Neuron (in vitro differentiated cells): ENCODE measurements around the gene GNG5.
"Not testable (repeated sequence)": the region's sequence is repeated elsewhere in the genome, so short reads cannot be mapped to it uniquely, and the experiment has no call there.

Source experiments
- H2AFZ ChIP-seq: one replicate; pipeline ENCODE4 v1.6.1; 2013; ENCODE audit warnings: low read depth, mild to moderate bottlenecking, inconsistent platforms, low read length, moderate library complexity
- H3K27me3 ChIP-seq: one replicate; pipeline ENCODE4 v1.6.1; 2013; ENCODE audit warnings: low read length; ENCODE audit not compliant: insufficient read depth
- H3K36me3 ChIP-seq: one replicate; pipeline ENCODE4 v1.6.1; 2013; ENCODE audit warnings: low read length; ENCODE audit not compliant: insufficient read depth
- H3K4me1 ChIP-seq: one replicate; pipeline ENCODE4 v1.6.1; 2013; ENCODE audit warnings: low read length; ENCODE audit not compliant: insufficient read depth
- H3K4me3 ChIP-seq: 2 replicates; pipeline ENCODE4 v1.5.1; 2013; ENCODE audit warnings: mild to moderate bottlenecking, low read length, moderate library complexity
- H3K9me3 ChIP-seq: one replicate; pipeline ENCODE4 v1.6.1; 2013; ENCODE audit warnings: low read length

GNG5 gene

DNA sequence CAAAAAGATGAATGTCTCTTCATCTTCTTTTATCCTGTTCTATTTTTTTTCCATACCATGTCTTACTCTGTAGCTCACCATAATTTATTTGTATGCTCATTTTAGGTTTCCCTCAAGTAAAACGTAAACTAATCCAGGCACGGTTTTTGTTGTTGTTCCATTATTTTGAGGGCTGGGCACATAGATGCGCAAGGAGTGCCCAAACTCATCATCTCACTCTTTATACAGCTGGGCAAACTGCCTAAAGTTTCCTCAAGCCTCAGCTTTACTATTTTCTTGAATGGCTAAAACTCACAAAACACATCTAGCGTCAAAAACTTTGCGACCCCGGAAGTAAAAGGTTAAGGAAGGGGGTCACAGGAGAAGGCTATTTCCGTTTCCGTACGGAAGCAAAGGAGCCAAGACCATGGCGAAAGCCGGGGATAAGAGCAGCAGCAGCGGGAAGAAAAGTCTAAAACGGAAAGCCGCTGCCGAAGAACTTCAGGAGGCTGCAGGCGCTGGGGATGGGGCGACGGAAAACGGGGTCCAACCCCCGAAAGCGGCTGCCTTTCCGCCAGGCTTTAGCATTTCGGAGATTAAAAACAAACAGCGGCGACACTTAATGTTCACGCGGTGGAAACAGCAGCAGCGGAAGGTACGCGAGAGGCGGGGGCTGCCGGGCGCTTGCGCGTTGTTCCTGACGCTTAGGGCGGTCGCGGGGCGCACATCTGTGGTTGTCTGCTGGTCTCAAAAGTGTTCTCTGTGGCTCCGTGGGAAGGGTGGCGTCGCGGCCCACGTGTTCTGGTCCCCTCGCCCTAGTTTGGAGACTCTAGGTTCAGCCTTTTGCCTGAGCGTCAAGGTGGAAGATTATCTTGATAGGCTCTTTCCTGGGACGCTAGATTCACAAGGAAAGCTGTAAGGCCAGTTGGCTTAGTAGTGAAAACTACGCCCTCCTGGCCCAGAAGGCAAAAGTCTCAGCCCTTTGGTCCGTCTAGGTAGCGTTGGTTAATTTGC is 27.2 kb downstream of the GNG5 start, which contains the start of gene RPF1:
RPF1 (plus strand) TSS at position 391 of the 993 bp plus-strand sequence; CDS start at position 407, 16 bp downstream.
- Histone ChIP-seq H3K9me3 (peaks cover 6% of the 10 kb centered on the region), H3K36me3 (peaks cover 24% of the 10 kb centered on the region), H3K4me1 (peaks cover 14% of the 10 kb centered on the region), H3K27me3 (peaks cover 6% of the 10 kb centered on the region), H3K4me3 (peak within 1 kb of the TSS; percentile 88), H2AFZ (peak within 1 kb of the TSS; percentile 94)

DNA sequence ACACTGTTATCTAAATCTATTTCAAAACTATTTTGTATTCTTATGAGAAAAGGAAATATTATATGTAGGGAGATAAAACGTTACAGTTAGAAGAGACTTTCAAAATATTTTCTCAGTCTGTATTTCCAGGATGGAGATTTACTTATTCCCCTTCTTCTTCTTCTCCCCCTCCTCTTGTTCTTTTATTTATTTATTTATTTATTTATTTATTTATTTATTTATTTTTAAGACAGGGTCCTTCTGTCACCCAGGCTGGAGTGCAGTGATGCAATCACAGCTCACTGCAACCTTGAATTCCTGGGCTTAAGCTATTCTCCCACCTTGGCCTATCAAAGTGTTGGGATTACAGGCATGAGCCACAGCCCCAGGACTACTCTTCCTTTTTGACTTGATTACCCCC is 30.2 kb downstream of the GNG5 start:
- Histone ChIP-seq H2AFZ (no peak overlapping the region), H3K27me3 (peaks cover 6% of the 10 kb centered on the region), H3K36me3 (peaks cover 1% of the 10 kb centered on the region), H3K9me3 (peaks cover 6% of the 10 kb centered on the region), H3K4me1 (peaks cover 12% of the 10 kb centered on the region), H3K4me3 (no peak overlapping the region)

GRCh38 chr1:84467298-84467697 is 39.1 kb downstream of the GNG5 start:
- no peaks in the 10 kb centered on the region for H3K36me3 ChIP-seq
- H3K27me3 ChIP-seq = peaks cover 3% of the 10 kb centered on the region
- H3K4me1 ChIP-seq = no peaks in the 10 kb centered on the region
- H3K9me3 ChIP-seq = no peaks in the 10 kb centered on the region
- no peak overlapping the region for H2AFZ ChIP-seq
- H3K4me3 ChIP-seq = no peak overlapping the region

GRCh38 chr1:84462118-84462517 is 44.3 kb downstream of the GNG5 start:
- H3K36me3 ChIP-seq = no peaks in the 10 kb centered on the region
- no peak overlapping the region for H3K4me3 ChIP-seq
- H3K4me1 ChIP-seq = no peaks in the 10 kb centered on the region
- no peaks in the 10 kb centered on the region for H3K9me3 ChIP-seq
- no peak overlapping the region for H2AFZ ChIP-seq
- peaks cover 3% of the 10 kb centered on the region for H3K27me3 ChIP-seq

GRCh38 chr1:84452436-84452835 is 53.9 kb downstream of the GNG5 start:
- Histone ChIP-seq H3K4me1 (no peaks in the 10 kb centered on the region), H3K4me3 (no peak overlapping the region), H2AFZ (no peak overlapping the region), H3K36me3 (no peaks in the 10 kb centered on the region), H3K9me3 (no peaks in the 10 kb centered on the region), H3K27me3 (no peaks in the 10 kb centered on the region)

- Histone ChIP-seq H3K27me3 (no peaks in the 10 kb centered on the region), H3K4me1 (no peaks in the 10 kb centered on the region), H3K4me3 (no peak overlapping the region)
Observed at GRCh38 chr1:84450910-84451309, 55.5 kb downstream of the GNG5 start.

GRCh38 chr1:84448704-84449103 is 57.7 kb downstream of the GNG5 start:
- H3K4me1 ChIP-seq, H3K4me3 ChIP-seq, H3K27me3 ChIP-seq, H3K9me3 ChIP-seq, H2AFZ ChIP-seq, H3K36me3 ChIP-seq: not testable (repeated sequence)

More at GRCh38 chr1:84450910-84451309, 55.5 kb downstream of the GNG5 start:
- no peaks in the 10 kb centered on the region for H3K36me3 ChIP-seq
- no peaks in the 10 kb centered on the region for H3K9me3 ChIP-seq
- no peak overlapping the region for H2AFZ ChIP-seq
